ENCODE results near the gene NRSN2. TPM values are rescaled to one million over a fixed set of nuclear protein-coding genes. Genes with fewer than 3 reads are reported as not detected.

Gene NRSN2
- polyA plus RNA-seq, 1 of the 3 experiments (the other 2 are of a cell fraction): 146 TPM

- TF ChIP-seq TEAD4 (IDR thresholded peaks at IDR 0.05; ENCODE audit: borderline replicate concordance, insufficient read depth): no peak
- TF ChIP-seq MAX (IDR thresholded peaks at IDR 0.05; ENCODE audit: low read depth): no peak
- TF ChIP-seq SIN3A (IDR thresholded peaks at IDR 0.05; ENCODE audit: borderline replicate concordance, low read depth, low read length): no peak
- no peak for TF ChIP-seq CHD2 (IDR thresholded peaks at IDR 0.05; ENCODE audit: low read length, partially characterized antibody)
- no peak for TF ChIP-seq FOXJ3 (CRISPR knock-in tag; IDR thresholded peaks at IDR 0.05)
- TF ChIP-seq RAD21 (IDR thresholded peaks at IDR 0.05; ENCODE audit: low read length): no peak
- no peak for TF ChIP-seq USF1 (IDR thresholded peaks at IDR 0.05; ENCODE audit: borderline replicate concordance, low read depth)
- TF ChIP-seq RCOR1 (IDR thresholded peaks at IDR 0.05; ENCODE audit: low read length): no peak
- TF ChIP-seq RXRA (IDR thresholded peaks at IDR 0.05; ENCODE audit: borderline replicate concordance, low read depth): no peak
- no peak for TF ChIP-seq MEF2A (IDR thresholded peaks at IDR 0.05; ENCODE audit: borderline replicate concordance, low read depth)
- no peak for TF ChIP-seq IRF3 (IDR thresholded peaks at IDR 0.05; ENCODE audit: low read depth, low read length)
- no peak for TF ChIP-seq TAF1 (IDR thresholded peaks at IDR 0.05; ENCODE audit: borderline replicate concordance, low read depth, low read length)
- no peak for TF ChIP-seq ELF1 (IDR thresholded peaks at IDR 0.05)
- no peak for TF ChIP-seq USF2 (IDR thresholded peaks at IDR 0.05; ENCODE audit: borderline replicate concordance, low read depth, low read length)
- TF ChIP-seq ZBTB33 (IDR thresholded peaks at IDR 0.05; ENCODE audit: borderline replicate concordance, low read depth): no peak
- Histone ChIP-seq H3K9ac (no peak overlapping the region), H3F3A (replicated peaks; ENCODE audit: insufficient read depth) (peaks cover 16% of the 10 kb centered on the region), H3K36me3 (replicated peaks in 1 of 2; ENCODE audit: control insufficient read depth in 1 of 2, insufficient read depth in 2 of 2, low read length in 1 of 2) (peaks cover 15 to 20% of the 10 kb centered on the region in 2 experiments), H3K4me2 (no peak overlapping the region), H3K27ac (ENCODE audit: low read depth in 2 of 2, low read length in 1 of 2) (no peak overlapping the region), H4K20me1 (ENCODE audit: insufficient read depth) (peaks cover 16% of the 10 kb centered on the region), H2AFZ (ENCODE audit: low read depth) (no peak overlapping the region), H3K27me3 (ENCODE audit: insufficient read depth) (no peaks in the 10 kb centered on the region), H3K4me3 (ENCODE audit: low read depth in 2 of 2, low read length in 1 of 2) (no peak overlapping the region), H3K9me3 (no peaks in the 10 kb centered on the region), H3K9me2 (no peaks in the 10 kb centered on the region), H3K4me1 (ENCODE audit: control insufficient read depth in 1 of 2, insufficient read depth in 2 of 2, low read depth in 1 of 2, low read length in 1 of 2) (peaks cover 16 to 24% of the 10 kb centered on the region in 2 experiments), H3K79me2 (ENCODE audit: insufficient read depth) (peaks cover 34% of the 10 kb centered on the region)
- CTCF ChIA-PET: interaction anchor here (0.7 kb wide), 1 partner anchor 28 kb away, joined by 3 read pairs; no protein-coding TSS in a partner anchor
- POLR2A ChIA-PET: no interaction called here
- WGBS (ENCODE audit: low lambda C conversion rate): 93% methylated on average over 13 of the region's 13 CpGs
- DNase-seq: no peak
Measured at GRCh38 chr20:301886-302848, 44.7 kb upstream of the NRSN2 start.
